ENCODE data around the gene CHMP2A.

Gene CHMP2A

GRCh38 chr19:58516246-58516836, 38.6 kb downstream of the CHMP2A start:
- no peak for DNase-seq (ENCODE audit: low spot score)
- POLR2A ChIA-PET (ENCODE audit: low non-redundant PET) = no interaction called here
- TF ChIP-seq CTCF (conservative IDR thresholded peaks at IDR 0.05; ENCODE audit: low read depth) = no peak
- CTCF ChIA-PET = interaction anchor here (0.7 kb wide), 1 partner anchor 289 kb away, joined by 3 read pairs; no protein-coding TSS in a partner anchor
- H3K27ac ChIP-seq = peak overlapping the region; percentile 77

GRCh38 chr19:58515259-58515658, 39.6 kb downstream of the CHMP2A start:
- ChIA-PET POLR2A (ENCODE audit: low non-redundant PET) (interaction anchor here (0.5 kb wide), 1 partner anchor 26 kb away, joined by 4 read pairs; no protein-coding TSS in a partner anchor), CTCF (no interaction called here)
- DNase-seq (ENCODE audit: low spot score) = no peak
- H3K27ac ChIP-seq = peak overlapping the region; percentile 77
- no peak for TF ChIP-seq CTCF (conservative IDR thresholded peaks at IDR 0.05; ENCODE audit: low read depth)

GRCh38 chr19:58514564-58515022, 40.3 kb downstream of the CHMP2A start:
- DNase-seq (ENCODE audit: low spot score) = no peak
- no peak for TF ChIP-seq CTCF (conservative IDR thresholded peaks at IDR 0.05; ENCODE audit: low read depth)
- H3K27ac ChIP-seq = peak overlapping the region; percentile 77
- POLR2A ChIA-PET (ENCODE audit: low non-redundant PET) = interaction anchor here (0.9 to 1.7 kb wide), 2 partner anchors 14 to 40 kb away, joined by 3 to 5 read pairs; partner anchors contain the start of gene CHMP2A
- CTCF ChIA-PET = interaction anchor here (0.6 to 0.7 kb wide), 5 partner anchors 14 to 293 kb away, joined by 3 to 4 read pairs (median 3); partner anchors contain the start of gene TRIM28

GRCh38 chr19:58513694-58514563, 41.0 kb downstream of the CHMP2A start:
- DNase-seq (ENCODE audit: low spot score) = peak; percentile 76
- H3K27ac ChIP-seq = peak overlapping the region; percentile 77
- peak; percentile 96 for TF ChIP-seq CTCF (conservative IDR thresholded peaks at IDR 0.05; ENCODE audit: low read depth)
- POLR2A ChIA-PET (ENCODE audit: low non-redundant PET) = interaction anchor here (0.6 to 1.7 kb wide), 3 partner anchors 14 to 41 kb away, joined by 3 to 5 read pairs (median 3); partner anchors contain the start of gene CHMP2A
- CTCF ChIA-PET = interaction anchor here (0.6 to 0.7 kb wide), 6 partner anchors 14 to 292 kb away, joined by 3 to 4 read pairs (median 3); partner anchors contain the start of gene TRIM28

- CTCF ChIA-PET = interaction anchor here (0.7 kb wide), 1 partner anchor 61 kb away, joined by 3 read pairs; no protein-coding TSS in a partner anchor
- TF ChIP-seq CTCF (conservative IDR thresholded peaks at IDR 0.05; ENCODE audit: low read depth) = no peak
- DNase-seq (ENCODE audit: low spot score) = no peak
- H3K27ac ChIP-seq = peak overlapping the region; percentile 77
- POLR2A ChIA-PET (ENCODE audit: low non-redundant PET) = interaction anchor here (0.6 to 1.7 kb wide), 3 partner anchors 13 to 42 kb away, joined by 3 to 5 read pairs (median 3); partner anchors contain the start of gene CHMP2A
Observed at GRCh38 chr19:58513213-58513693, 41.7 kb downstream of the CHMP2A start.

All from RWPE1 (cell line).